H1 (cell line): ENCODE results near the gene CTIF.

Experiments used
- JUN ChIP-seq: IDR thresholded peaks from 2 replicates; pipeline ENCODE4 v1.6.1; 2011; ENCODE audit warnings: low read depth, mild to moderate bottlenecking, improper control_type of control experiment, low read length
- YY1 ChIP-seq: IDR thresholded peaks from 2 replicates; pipeline ENCODE4 v1.6.1; 2011; ENCODE audit warnings: low read depth, mild to moderate bottlenecking, low read length
- ZNF274 ChIP-seq: IDR thresholded peaks from 2 replicates; pipeline ENCODE4 v1.7.0; 2012; ENCODE audit warnings: low read length, borderline replicate concordance; ENCODE audit errors: extremely low read depth

- TF ChIP-seq ZNF274 (no peak), JUN (no peak), YY1 (no peak)
Measured at GRCh38 chr18:48662011-48662661, 123.3 kb downstream of the CTIF start.
